OCI-LY3 (cell line): ENCODE results near the gene KLHDC7A.

Experiments used
- H2AFZ ChIP-seq: fragments of 200-600, 300-600 bp; shearing (Covaris generic); 2 replicates; pipeline ENCODE4 v1.6.0; 2014; ENCODE audit warnings: antibody characterized with exemption, low read depth, low read length
- H3K27ac ChIP-seq: fragments of 200-600, 300-600 bp; sonication (generic); 2 replicates; pipeline ENCODE4 v1.5.1; 2014; ENCODE audit warnings: mild to moderate bottlenecking, low read length, moderate library complexity, mixed read lengths
- H3K27me3 ChIP-seq: fragments of 200-600, 300-600 bp; sonication (generic); 2 replicates; pipeline ENCODE4 v1.6.1; 2014; ENCODE audit warnings: low read depth, low read length, mixed read lengths
- H3K36me3 ChIP-seq: fragments of 200-600, 300-600 bp; sonication (generic); replicated peaks from 2 replicates; pipeline ENCODE3; 2014; ENCODE audit warnings: low read depth, low read length, mixed read lengths
- H3K4me1 ChIP-seq: fragments of 300-600, 200-600 bp; sonication (generic); 2 replicates; pipeline ENCODE4 v1.6.1; 2014; ENCODE audit warnings: low read length, mixed read lengths
- H3K4me2 ChIP-seq: fragments of 200-600, 300-600 bp; sonication (generic); 2 replicates; pipeline ENCODE4 v1.6.1; 2014; ENCODE audit warnings: low read length, mixed read lengths
- H3K4me3 ChIP-seq: fragments of 300-600, 200-600 bp; sonication (generic); 2 replicates; pipeline ENCODE4 v1.5.1; 2014; ENCODE audit warnings: antibody characterized with exemption, mild to moderate bottlenecking, low read length, moderate library complexity
- H3K79me2 ChIP-seq: fragments of 300-600, 200-600 bp; shearing (Covaris generic); 2 replicates; pipeline ENCODE4 v1.6.1; 2014; ENCODE audit warnings: mild to moderate bottlenecking, low read length, mixed read lengths
- H3K9ac ChIP-seq: fragments of 300-600, 200-600 bp; shearing (Covaris generic); 2 replicates; pipeline ENCODE4 v1.6.0; 2014; ENCODE audit warnings: mild to moderate bottlenecking, low read length, moderate library complexity
- H3K9me3 ChIP-seq: fragments of 200-600, 300-600 bp; shearing (Covaris generic); 2 replicates; pipeline ENCODE4 v1.6.1; 2014; ENCODE audit warnings: low read length, mixed read lengths; ENCODE audit not compliant: insufficient read depth
- H4K20me1 ChIP-seq: fragments of 200-600, 300-600 bp; sonication (generic); 2 replicates; pipeline ENCODE4 v1.6.1; 2016; ENCODE audit warnings: low read length, mixed read lengths; ENCODE audit not compliant: insufficient read depth
- EZH2phosphoT487 ChIP-seq: fragments of 200-600 bp; shearing (Covaris generic); IDR thresholded peaks from 2 replicates; pipeline ENCODE4 v1.6.1; 2018; ENCODE audit warnings: antibody characterized with exemption, mixed run types, low read depth
- TF ChIP-seq, protein P1 (sequence below): fragments of 200-600, 300-600 bp; sonication (generic); IDR thresholded peaks from 2 replicates; pipeline ENCODE4 v1.5.1; 2014; ENCODE audit warnings: antibody characterized with exemption, low read length, low read depth

KLHDC7A gene

DNA sequence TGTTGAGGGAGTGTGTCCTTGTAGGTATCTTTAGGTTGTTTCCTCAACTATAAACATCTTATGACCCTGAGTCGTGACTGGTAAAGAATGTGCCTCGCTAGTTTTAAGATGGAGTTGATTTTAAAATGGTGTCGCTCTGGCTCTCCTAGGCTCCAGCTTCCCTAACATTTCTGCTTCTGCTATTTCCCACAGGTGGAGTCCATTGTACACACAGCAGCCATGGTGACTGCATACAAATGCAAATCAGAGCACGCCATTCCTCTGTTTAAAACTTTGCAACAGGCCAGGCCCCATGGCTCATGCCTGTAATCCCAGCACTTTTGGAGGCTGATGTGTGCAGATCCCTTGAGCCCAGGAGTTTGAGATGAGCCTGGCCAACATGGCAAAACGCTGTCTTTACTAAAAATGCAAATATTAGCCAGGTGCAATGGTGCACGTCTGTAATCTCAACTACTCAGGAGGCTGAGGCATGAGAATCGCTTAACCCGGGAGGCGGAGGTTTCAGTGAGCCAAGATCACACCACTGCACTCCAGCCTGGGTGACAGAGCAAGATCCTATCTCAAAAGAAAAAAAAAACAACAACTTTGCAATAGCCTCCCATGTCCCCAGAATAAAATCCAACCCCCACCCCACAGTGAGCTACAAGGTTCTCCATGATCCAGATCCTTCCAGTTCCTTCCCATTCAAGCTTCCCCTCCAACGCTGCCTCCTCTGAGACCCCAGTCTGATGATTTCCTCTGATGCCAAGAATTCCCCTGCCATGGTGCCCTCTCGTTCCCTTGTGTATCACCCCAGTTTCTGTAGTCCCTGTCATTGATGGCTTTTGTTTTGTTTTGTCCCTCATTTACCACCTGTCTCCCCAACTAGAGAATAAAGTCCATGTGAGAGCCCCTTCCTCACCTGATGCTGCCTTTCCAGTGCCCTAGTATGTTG lies 36.9 kb upstream of the KLHDC7A start:
- Histone ChIP-seq H3K4me3 (no peak overlapping the region), H4K20me1 (no peaks in the 10 kb centered on the region), H3K4me2 (no peak overlapping the region), H2AFZ (no peak overlapping the region), H3K9ac (no peak overlapping the region), H3K27ac (no peak overlapping the region), H3K79me2 (no peaks in the 10 kb centered on the region), H3K36me3 (no peaks in the 10 kb centered on the region), H3K9me3 (no peaks in the 10 kb centered on the region), H3K27me3 (no peaks in the 10 kb centered on the region), H3K4me1 (no peaks in the 10 kb centered on the region)
- TF ChIP-seq, protein P1, sequence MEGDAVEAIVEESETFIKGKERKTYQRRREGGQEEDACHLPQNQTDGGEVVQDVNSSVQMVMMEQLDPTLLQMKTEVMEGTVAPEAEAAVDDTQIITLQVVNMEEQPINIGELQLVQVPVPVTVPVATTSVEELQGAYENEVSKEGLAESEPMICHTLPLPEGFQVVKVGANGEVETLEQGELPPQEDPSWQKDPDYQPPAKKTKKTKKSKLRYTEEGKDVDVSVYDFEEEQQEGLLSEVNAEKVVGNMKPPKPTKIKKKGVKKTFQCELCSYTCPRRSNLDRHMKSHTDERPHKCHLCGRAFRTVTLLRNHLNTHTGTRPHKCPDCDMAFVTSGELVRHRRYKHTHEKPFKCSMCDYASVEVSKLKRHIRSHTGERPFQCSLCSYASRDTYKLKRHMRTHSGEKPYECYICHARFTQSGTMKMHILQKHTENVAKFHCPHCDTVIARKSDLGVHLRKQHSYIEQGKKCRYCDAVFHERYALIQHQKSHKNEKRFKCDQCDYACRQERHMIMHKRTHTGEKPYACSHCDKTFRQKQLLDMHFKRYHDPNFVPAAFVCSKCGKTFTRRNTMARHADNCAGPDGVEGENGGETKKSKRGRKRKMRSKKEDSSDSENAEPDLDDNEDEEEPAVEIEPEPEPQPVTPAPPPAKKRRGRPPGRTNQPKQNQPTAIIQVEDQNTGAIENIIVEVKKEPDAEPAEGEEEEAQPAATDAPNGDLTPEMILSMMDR = no peak
- TF ChIP-seq EZH2phosphoT487 = no peak

DNA sequence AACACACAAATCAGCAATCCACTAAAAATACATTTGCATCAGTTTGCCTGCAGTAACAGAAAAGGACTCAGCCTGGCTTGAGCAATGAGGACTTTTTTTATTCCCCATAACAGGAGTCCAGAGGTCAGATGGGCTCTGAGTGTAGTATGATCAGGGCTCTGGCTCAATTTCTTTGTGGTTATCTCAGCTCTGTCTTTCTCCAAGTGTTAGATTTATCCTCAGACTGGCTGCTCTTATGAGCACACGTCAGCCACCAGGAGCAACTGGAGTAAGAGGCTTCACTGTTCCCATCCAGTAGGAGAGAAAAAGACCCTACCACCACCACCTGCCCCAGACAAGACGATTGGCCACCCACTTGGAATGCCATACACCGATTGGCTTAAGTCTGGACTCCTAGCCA lies 36.2 kb upstream of the KLHDC7A start:
- no peaks in the 10 kb centered on the region for H3K9me3 ChIP-seq
- TF ChIP-seq EZH2phosphoT487 = no peak
- TF ChIP-seq, protein P1 = no peak
- H3K36me3 ChIP-seq = no peaks in the 10 kb centered on the region
- no peak overlapping the region for H3K9ac ChIP-seq
- H3K4me3 ChIP-seq = no peak overlapping the region
- H3K79me2 ChIP-seq = no peaks in the 10 kb centered on the region
- no peak overlapping the region for H3K27ac ChIP-seq
- H4K20me1 ChIP-seq = no peaks in the 10 kb centered on the region
- H3K27me3 ChIP-seq = no peaks in the 10 kb centered on the region
- H3K4me1 ChIP-seq = no peaks in the 10 kb centered on the region
- H2AFZ ChIP-seq = no peak overlapping the region
- H3K4me2 ChIP-seq = no peak overlapping the region

DNA sequence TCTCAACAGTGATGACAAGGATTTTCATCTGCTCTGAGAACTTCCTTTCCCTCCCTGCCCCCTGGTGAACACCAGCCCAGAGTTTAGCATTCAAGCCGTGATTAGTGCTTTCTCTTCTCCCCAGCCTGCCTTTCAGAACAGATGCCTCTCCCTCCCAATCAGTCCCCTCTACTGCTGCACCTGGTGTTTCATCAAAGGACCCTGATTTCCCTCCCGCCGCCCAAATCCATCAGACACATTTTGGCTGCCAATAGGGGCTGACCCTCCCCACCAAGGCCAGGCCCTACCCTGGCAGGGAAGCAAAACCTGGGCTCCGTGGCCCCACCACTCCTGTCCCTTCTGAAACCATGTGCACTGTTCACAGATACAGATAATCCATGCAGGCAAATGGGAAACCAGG lies 34.0 kb upstream of the KLHDC7A start:
- no peaks in the 10 kb centered on the region for H3K4me1 ChIP-seq
- H3K4me3 ChIP-seq = no peak overlapping the region
- H2AFZ ChIP-seq = no peak overlapping the region
- no peak overlapping the region for H3K27ac ChIP-seq
- H3K4me2 ChIP-seq = no peak overlapping the region
- no peaks in the 10 kb centered on the region for H4K20me1 ChIP-seq
- H3K9ac ChIP-seq = no peak overlapping the region
- TF ChIP-seq, protein P1 = no peak
- TF ChIP-seq EZH2phosphoT487 = no peak
- no peaks in the 10 kb centered on the region for H3K79me2 ChIP-seq
- no peaks in the 10 kb centered on the region for H3K27me3 ChIP-seq
- H3K36me3 ChIP-seq = no peaks in the 10 kb centered on the region
- H3K9me3 ChIP-seq = no peaks in the 10 kb centered on the region

DNA sequence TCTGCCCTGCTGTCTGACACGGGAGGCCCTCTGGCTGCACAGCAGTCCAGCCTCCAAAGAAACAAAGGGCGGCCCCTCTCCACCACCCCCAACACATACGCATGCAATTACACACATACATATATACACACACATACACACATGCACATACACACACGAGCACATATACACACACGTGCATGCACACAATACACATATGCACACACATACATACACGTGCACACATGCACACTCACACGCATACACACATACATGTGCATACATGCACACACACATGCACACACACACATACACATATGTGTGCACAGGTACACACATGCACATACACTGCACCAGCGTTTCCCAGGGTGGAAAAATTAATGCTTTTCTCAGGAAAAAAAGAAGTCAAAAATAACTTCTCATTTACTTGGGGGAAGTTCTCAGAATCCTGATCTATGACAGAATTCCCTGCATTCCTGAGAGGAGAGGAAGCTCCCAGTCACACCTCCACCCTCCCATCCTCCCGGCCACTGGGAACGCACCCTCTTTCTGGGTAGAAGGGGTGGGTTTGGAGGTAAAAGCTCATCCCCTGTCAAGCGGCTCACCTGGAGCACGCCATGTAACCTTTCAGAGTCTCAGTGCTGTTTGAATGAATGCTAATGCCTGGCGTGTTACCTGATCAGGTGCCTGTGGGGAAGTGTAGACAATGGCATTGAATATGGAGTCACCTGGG lies 33.1 kb upstream of the KLHDC7A start:
- H3K4me1 ChIP-seq = no peaks in the 10 kb centered on the region
- no peaks in the 10 kb centered on the region for H3K9me3 ChIP-seq
- no peak overlapping the region for H3K4me3 ChIP-seq
- no peaks in the 10 kb centered on the region for H4K20me1 ChIP-seq
- H3K79me2 ChIP-seq = no peaks in the 10 kb centered on the region
- H3K27ac ChIP-seq = no peak overlapping the region
- H3K9ac ChIP-seq = no peak overlapping the region
- no peaks in the 10 kb centered on the region for H3K36me3 ChIP-seq
- TF ChIP-seq EZH2phosphoT487 = no peak
- TF ChIP-seq, protein P1 = no peak
- no peak overlapping the region for H2AFZ ChIP-seq
- H3K4me2 ChIP-seq = no peak overlapping the region
- H3K27me3 ChIP-seq = no peaks in the 10 kb centered on the region
